GM18951 (cell line): ENCODE data around the gene CDHR5.
A peak's percentile ranks its signal among the peaks of the same experiment; 100 is the strongest.
"Not testable (repeated sequence)": the region's sequence is repeated elsewhere in the genome, so short reads cannot be mapped to it uniquely, and the experiment has no call there.

ENCODE experiments used
- POLR2A ChIP-seq: IDR thresholded peaks from 4 replicates; pipeline ENCODE4 v1.6.1; 2011; ENCODE audit warnings: mild to moderate bottlenecking; ENCODE audit not compliant: insufficient read length, insufficient read depth; ENCODE audit errors: extremely low read depth
- in situ Hi-C: fragments of 300-500 bp; cut with MboI; formaldehyde crosslinking; loops from one replicate; pipeline ENCODE4 v1.12.0; 2022; ENCODE audit warnings: low sequenced_read_pairs, mixed read lengths, inconsistent platforms; ENCODE audit not compliant: unreplicated experiment

Gene CDHR5

DNA sequence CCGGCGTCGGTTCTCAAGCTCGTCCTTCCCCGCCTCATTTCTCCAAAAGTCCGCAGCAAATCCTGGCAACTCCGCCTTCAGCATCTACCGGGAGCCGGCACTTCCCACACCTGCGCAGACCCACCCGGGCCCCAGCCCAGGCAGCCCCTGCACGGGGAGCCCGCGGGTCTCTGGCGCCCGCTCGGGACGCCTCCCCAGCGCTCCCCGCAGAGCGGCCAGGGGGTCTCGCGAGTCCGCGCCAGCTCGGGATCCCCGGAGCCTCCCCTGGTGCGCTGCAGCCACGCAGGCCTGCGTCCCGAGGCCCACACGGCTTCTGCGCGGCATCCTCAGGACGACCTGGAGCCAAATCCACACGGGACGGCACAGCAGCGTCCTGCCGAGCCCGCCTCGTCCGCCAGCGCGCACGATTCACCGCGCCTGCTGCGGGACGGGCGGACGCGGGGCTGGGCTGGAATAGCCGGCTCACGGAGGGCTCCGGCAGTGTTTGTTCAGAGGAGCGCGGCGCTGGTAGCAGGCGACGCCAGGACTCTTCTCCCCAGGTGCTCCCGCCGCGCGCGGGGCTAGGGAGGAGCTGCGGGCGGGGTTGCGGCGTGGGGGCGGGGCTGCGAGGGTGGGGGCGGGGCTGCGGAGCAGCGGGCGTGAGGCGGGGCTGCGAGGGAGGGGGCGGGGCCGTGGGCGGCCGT, 49.3 kb downstream of the CDHR5 start:
- TF ChIP-seq POLR2A: no peak
- in situ Hi-C loops: no loop called here

DNA sequence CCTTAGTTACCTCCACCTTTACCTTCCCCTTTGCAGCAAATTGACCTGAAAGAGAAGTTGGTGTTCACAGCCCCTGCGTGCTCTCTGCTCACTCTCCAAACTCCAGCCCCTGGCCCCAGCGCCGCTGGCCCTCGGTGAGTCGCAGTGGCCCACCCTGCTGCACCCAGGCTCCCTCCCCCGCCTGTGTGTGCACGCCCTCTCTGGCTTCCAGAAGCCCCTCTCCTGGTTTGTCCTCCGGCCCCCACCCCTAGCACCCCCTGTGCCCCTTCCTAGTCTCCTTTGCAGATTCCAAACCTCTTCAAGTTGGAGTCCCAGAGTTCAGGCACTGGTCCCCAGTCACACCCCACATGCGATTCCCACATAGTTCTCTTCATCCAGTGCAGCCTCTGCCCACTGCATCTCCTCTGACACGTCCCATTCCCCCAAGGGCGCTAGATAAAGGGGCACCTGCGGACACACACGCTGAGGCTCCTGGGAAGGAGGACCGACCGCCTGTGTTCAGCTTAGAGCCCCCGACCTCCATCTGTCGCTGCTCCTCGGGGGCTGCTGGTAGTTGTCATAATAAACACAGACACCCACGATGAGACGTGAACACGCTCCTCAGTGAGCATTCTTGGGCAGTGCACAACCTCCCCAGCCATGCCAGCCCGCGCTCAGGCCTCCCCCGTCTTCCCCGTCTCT, 50.0 kb downstream of the CDHR5 start:
- in situ Hi-C loops: no loop called here
- no peak for TF ChIP-seq POLR2A

DNA sequence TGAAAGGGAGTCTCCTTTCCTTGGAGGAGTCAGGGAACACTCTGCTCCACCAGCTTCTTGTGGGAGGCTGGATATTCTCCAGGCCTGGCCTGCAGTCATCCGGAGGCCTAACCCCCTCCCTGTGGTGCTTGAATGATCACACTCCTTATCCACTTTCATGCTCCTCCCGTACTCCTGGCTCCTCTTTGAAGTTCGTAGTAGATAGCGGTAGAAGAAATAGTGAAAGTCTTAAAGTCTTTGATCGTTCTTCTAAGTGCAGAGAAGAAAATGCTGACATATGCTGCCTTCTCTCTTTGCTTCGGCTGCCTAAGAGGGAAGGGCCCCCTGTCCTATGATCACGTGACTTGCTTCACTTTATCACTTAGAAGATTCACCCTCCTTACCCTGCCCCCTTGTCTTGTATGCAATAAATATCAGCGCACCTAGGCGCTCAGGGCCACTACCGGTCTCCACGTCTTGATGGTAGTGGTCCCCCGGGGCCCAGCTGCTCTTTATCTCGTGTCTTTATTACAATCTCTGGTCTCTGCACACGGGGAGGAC, 50.7 kb downstream of the CDHR5 start:
- in situ Hi-C loops: not testable (repeated sequence)

DNA sequence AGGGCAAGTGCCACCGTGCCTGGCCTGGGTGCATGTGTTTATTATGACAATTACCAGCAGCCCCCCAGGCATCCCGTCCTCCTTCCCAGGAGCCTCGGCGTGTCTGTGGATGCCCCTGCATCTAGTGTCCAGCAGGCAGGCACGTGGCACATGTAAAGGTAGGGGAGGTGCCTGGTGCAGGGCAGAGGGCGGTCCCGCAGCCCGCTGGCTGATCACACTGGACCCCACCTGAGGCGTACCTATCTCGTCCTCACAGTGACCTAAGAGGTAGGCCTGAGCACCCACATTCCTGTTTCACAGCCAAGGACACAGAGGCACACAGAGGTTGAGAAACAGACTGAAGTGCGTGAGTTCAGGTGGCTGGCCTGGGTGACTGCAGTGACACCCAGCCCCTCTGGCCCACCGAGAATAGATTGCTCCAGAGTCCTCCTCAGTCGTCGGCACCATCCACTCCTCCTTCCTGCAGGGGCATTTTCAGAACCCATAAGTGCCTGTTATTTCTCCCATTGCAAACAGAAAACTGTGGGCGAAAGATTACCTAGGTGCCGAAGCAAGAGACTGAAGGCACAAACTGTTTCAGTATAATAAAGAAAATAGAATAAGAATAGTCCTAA, 51.5 kb downstream of the CDHR5 start:
- TF ChIP-seq POLR2A: no peak
- in situ Hi-C loops: no loop called here

DNA sequence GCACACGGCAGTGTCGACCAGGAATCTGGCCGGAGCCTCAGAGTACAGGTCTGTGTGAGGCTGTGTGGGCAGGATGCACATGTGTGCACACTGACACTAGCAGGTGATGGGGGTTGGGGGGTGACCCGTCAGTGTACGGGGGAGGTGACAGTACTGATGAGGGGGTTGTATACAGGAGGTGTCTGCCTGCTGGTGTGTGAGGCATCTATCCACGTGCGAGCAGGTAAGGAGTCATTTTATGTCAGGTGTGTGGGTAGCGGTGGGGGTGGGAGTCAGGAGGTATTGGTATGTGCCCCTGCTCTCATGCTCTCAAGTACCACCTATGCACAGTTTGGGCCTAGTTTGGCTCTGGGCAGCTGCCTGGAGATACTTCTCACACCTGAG, 53.0 kb downstream of the CDHR5 start:
- no peak for TF ChIP-seq POLR2A
- in situ Hi-C loops: no loop called here

DNA sequence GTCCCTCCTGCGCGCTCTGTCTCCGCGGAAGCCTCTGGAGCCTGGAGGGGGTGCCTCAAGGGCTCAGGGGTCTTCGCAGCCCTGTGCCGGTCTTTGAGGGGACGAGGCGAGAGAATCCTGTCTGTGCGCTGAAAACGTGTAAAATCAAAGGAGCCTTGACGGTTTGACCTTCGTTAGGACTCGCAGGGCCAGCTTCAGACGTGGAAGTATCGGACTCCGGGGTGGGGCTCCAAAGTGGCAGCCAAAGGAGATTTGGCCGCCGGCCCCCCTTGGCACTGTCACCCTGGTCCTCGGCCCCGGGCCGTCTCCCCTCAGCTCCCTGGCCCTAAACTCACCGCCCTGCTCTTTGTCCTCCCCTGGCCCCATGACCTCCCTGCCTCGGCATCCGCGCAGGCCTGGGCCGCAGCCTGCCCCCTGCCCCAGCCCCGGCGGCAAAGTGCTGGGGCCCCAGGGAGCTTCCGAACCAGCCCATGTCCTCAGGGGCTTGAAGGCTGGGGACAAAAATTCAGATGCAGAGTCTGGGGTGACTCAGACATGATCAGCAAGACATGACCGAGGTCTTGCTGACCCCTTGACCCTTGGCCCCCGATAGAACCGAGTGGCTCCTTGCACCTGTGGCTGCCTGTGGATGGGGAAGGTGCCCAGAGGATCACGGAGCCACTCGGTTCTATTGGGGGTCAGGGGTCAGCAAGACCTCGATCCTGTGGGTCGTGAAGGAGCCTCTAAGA, 55.4 kb downstream of the CDHR5 start:
- in situ Hi-C loops: no loop called here
- TF ChIP-seq POLR2A: no peak

DNA sequence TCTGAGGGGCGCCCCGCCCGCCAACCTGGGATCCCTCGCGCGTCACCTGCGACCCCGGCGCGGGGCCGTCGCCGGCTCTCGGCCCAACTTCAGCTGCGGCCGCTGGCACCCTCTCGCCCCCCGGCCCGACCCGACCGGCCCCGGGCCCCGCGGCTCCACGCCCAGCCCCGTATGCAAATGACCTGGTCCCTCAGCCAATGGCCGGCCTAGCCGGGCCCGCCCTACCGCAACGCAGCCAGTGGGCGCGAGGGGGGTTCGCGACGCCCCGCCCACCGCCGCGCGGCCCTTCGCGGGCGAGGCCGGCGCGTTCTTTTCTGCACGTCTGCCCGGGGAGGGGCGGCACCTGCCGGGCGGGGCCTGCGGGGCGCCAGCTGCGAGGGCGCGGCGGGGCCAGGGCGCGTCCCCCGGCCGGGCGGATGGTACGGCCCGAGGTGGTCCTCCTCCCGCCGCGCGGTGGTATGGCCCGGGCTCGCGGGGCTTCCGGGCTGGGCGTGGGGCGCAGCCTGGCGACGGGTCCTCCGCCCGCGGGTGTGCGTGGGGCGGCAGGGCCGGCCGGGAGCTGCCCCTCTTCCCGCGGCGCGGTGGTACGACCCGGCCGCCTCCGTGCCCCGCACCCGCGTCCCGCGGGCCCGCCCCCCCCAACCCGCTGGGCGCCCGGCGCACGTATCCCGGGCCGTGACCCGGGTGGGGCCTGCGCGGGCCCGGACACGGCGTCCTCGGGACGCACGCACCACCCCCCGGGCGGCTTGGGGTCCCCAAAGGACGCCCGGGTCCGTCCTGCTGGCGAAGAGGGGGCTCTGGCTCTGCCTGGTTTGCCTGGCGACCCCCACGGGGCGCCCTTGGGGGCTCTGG, 56.2 kb downstream of the CDHR5 start:
- peak; percentile 77 for TF ChIP-seq POLR2A
- in situ Hi-C loops: no loop called here

DNA sequence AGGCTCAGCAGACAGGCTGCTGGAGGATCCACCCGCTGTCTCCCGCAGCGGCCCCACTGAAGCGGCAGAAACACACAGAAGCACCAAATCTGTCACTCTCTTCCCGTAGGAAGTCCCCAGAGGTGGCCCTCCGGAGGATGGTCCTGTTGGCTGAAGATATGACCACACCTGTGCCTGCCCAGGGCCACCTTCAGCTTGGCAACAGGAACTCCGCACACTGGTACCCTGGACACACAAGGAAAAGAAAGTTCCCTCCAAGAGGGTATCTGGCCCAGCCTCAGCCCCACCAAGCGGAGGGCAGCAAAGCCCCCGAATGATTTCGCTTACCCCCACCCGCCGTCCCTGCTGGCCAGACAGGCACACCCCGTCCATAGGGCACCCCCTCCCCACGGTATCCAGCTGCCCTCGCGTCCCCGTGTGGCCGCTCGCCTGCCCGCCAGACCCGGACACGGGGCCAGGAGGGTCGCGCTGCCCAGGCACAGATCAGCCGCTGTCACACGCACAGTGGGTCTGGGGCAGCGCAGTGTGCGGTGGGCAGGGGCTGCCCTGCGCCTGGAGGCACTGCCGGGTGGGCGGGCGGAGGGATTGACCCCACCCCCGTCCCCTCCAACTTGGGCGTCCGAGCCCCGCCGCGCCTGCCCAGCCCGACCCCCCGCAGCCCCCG, 57.0 kb downstream of the CDHR5 start:
- TF ChIP-seq POLR2A: no peak
- in situ Hi-C loops: no loop called here

DNA sequence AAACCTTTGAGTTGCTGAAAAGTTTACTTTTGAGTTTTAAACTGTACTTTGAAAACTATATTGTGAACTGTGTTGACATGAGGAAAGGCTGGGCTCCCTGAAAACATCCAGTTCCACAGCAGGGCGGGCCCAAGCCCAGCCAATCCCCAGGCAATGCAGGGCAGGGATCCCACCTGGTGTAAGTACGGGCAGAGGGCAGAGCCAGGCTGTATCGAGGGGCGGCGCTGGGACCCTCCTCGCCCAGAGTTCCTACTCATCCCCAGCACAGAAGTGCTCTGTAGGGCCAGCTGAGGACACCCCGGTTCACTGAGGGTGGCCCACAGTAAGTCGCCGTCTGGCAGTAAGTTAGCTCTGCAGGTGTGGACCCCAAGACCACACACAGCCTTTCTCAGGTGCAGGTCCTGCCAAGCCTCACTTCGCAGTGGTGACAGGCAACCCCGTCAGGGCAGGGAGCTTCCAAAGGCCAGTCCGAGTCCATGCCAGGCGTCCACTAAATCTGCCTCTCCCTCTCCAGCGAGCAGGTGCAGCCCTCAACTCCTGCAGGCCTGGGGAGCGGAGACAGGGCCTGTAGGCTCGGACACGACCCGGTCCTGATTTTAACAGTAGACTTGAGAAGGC, 57.6 kb downstream of the CDHR5 start:
- in situ Hi-C loops: no loop called here
- TF ChIP-seq POLR2A: no peak
